Gastroesophageal sphincter (tissue), 3 donors: Measurements from ENCODE around the gene AP2A2.

Source experiments
- POLR2A ChIP-seq, 2 donors: fragments of 450-650 bp; IDR thresholded peaks; one replicate each; pipeline ENCODE4 v1.6.1; 2017; ENCODE audit warnings: antibody characterized with exemption in 2 of 2, mild to moderate bottlenecking in 2 of 2, moderate library complexity in 1 of 2
- POLR2AphosphoS5 ChIP-seq: sonication (generic); formaldehyde crosslinking; IDR thresholded peaks from one replicate; pipeline ENCODE4 v1.6.1; 2017; ENCODE audit warnings: antibody characterized with exemption
- TF ChIP-seq, protein P1 (sequence below), 4 experiments: fragments of 200-600 bp in 2 of 4; fragments of 450-650 bp in 2 of 4; sonication (generic) in 1 of 4; IDR thresholded peaks; one replicate each; pipeline ENCODE4 v1.5.1; 2017 to 2019; ENCODE audit warnings: antibody characterized with exemption in 4 of 4, mild to moderate bottlenecking in 2 of 4, moderate library complexity in 2 of 4

GRCh38 chr11:944711-945470 is 19.2 kb downstream of the AP2A2 start:
- TF ChIP-seq, protein P1, sequence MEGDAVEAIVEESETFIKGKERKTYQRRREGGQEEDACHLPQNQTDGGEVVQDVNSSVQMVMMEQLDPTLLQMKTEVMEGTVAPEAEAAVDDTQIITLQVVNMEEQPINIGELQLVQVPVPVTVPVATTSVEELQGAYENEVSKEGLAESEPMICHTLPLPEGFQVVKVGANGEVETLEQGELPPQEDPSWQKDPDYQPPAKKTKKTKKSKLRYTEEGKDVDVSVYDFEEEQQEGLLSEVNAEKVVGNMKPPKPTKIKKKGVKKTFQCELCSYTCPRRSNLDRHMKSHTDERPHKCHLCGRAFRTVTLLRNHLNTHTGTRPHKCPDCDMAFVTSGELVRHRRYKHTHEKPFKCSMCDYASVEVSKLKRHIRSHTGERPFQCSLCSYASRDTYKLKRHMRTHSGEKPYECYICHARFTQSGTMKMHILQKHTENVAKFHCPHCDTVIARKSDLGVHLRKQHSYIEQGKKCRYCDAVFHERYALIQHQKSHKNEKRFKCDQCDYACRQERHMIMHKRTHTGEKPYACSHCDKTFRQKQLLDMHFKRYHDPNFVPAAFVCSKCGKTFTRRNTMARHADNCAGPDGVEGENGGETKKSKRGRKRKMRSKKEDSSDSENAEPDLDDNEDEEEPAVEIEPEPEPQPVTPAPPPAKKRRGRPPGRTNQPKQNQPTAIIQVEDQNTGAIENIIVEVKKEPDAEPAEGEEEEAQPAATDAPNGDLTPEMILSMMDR (IDR thresholded peaks at IDR 0.05), result no peak
- TF ChIP-seq POLR2AphosphoS5, result no peak
- no peak for TF ChIP-seq POLR2A (IDR thresholded peaks at IDR 0.05)
